ENCODE measurements around the gene AFMID. TPM values are rescaled to one million over a fixed set of nuclear protein-coding genes. Genes with fewer than 3 reads are reported as not detected.

Gene AFMID
- total and polyA plus RNA-seq, 7 donors, result 7.4 to 20.8 (median 9.3) TPM

DNA sequence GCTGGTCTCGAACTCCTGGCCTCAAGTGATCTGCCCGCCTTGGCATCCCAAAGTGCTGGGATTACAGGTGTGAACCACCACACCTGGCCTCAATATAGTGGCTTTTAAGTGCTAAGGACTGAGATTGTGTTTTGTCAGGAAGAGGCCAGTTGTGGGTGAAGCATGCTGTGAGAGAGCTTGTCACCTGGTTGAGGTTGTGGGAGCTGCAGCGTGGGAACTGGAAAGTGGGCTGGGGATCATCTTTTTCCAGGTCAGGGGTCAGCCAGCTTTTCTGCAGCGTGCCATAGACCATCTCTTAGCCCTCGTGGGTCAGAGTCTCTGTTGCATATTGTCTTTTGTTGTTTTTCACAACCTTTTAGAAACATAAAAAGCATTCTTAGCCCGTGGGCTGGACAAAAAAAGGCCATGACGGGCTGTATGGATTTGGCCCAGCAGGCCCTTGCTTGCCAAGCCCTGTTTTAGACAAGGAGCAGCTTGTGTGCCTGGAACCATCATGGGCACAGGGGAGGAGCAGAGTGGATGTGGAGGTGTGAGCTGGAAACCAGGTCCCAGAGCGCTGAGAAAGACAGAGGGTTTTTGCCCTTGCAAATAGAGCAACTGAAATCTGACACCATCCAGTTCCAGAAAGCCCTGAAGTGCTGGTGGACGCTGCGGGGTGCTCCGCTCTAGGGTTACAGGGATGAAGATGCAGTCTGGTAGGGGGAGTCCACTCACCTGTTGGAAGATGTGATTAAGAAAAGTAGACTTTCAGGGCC lies 32.4 kb downstream of the AFMID start:
- H3K27me3 ChIP-seq (ENCODE audit: insufficient read depth in 3 of 3, low read length in 2 of 3), result no peaks in the 10 kb centered on the region
- no peak overlapping the region for H3K4me3 ChIP-seq
- ATAC-seq, result no peak
- H3K36me3 ChIP-seq (ENCODE audit: insufficient read depth in 1 of 2, low read depth in 1 of 2), result no peaks in the 10 kb centered on the region
- no peak for DNase-seq
- intact Hi-C loops (cut with DNase I), result no loop called here
- no peak overlapping the region for H3K27ac ChIP-seq
- 75 to 83% (median 81%) methylated on average over 11 of the region's 11 CpGs for WGBS, 3 donors
- no peaks in the 10 kb centered on the region for H3K4me1 ChIP-seq
- TF ChIP-seq, protein P1, sequence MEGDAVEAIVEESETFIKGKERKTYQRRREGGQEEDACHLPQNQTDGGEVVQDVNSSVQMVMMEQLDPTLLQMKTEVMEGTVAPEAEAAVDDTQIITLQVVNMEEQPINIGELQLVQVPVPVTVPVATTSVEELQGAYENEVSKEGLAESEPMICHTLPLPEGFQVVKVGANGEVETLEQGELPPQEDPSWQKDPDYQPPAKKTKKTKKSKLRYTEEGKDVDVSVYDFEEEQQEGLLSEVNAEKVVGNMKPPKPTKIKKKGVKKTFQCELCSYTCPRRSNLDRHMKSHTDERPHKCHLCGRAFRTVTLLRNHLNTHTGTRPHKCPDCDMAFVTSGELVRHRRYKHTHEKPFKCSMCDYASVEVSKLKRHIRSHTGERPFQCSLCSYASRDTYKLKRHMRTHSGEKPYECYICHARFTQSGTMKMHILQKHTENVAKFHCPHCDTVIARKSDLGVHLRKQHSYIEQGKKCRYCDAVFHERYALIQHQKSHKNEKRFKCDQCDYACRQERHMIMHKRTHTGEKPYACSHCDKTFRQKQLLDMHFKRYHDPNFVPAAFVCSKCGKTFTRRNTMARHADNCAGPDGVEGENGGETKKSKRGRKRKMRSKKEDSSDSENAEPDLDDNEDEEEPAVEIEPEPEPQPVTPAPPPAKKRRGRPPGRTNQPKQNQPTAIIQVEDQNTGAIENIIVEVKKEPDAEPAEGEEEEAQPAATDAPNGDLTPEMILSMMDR (IDR thresholded peaks at IDR 0.05), result no peak
- no peaks in the 10 kb centered on the region for H3K9me3 ChIP-seq

- H3K27ac ChIP-seq, result peak overlapping the region; percentile 14
- 78 to 86% (median 82%) methylated on average over 4 of the region's 4 CpGs for WGBS, 3 donors
- no peak for ATAC-seq
These were observed 35.9 kb downstream of the AFMID start for GRCh38 chr17:78223061-78223460.

DNA sequence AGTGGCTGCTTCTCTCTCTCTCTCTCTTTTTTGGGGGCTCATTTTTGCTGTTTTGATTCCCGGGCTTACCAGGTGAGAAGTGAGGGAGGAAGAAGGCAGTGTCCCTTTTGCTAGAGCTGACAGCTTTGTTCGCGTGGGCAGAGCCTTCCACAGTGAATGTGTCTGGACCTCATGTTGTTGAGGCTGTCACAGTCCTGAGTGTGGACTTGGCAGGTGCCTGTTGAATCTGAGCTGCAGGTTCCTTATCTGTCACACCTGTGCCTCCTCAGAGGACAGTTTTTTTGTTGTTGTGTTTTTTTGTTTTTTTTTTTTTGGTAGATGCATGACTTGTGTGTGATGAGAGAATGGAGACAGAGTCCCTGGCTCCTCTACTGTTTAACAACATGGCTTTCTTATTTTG lies 36.6 kb downstream of the AFMID start:
- no peak for ATAC-seq
- intact Hi-C loops (cut with DNase I), result no loop called here
- TF ChIP-seq, protein P1 (IDR thresholded peaks at IDR 0.05), result no peak
- WGBS, 3 donors, result 87 to 89% (median 87%) methylated on average over 3 of the region's 3 CpGs
- Histone ChIP-seq H3K36me3 (ENCODE audit: insufficient read depth in 1 of 2, low read depth in 1 of 2) (no peaks in the 10 kb centered on the region), H3K9me3 (no peaks in the 10 kb centered on the region), H3K4me1 (no peaks in the 10 kb centered on the region), H3K4me3 (no peak overlapping the region), H3K27ac (no peak overlapping the region), H3K27me3 (ENCODE audit: insufficient read depth in 3 of 3, low read length in 2 of 3) (peaks cover 0 to 3% (median 0%) of the 10 kb centered on the region in 3 donors)
- no peak for DNase-seq

More at GRCh38 chr17:78223061-78223460, 35.9 kb downstream of the AFMID start:
- intact Hi-C loops (cut with DNase I), result no loop called here
- Histone ChIP-seq H3K4me3 (no peak overlapping the region), H3K27me3 (ENCODE audit: insufficient read depth in 3 of 3, low read length in 2 of 3) (peaks cover 0 to 3% (median 0%) of the 10 kb centered on the region in 3 donors), H3K4me1 (no peaks in the 10 kb centered on the region), H3K36me3 (ENCODE audit: insufficient read depth in 1 of 2, low read depth in 1 of 2) (no peaks in the 10 kb centered on the region), H3K9me3 (no peaks in the 10 kb centered on the region)
- TF ChIP-seq, protein P1 (IDR thresholded peaks at IDR 0.05), result no peak
- no peak for DNase-seq

DNA sequence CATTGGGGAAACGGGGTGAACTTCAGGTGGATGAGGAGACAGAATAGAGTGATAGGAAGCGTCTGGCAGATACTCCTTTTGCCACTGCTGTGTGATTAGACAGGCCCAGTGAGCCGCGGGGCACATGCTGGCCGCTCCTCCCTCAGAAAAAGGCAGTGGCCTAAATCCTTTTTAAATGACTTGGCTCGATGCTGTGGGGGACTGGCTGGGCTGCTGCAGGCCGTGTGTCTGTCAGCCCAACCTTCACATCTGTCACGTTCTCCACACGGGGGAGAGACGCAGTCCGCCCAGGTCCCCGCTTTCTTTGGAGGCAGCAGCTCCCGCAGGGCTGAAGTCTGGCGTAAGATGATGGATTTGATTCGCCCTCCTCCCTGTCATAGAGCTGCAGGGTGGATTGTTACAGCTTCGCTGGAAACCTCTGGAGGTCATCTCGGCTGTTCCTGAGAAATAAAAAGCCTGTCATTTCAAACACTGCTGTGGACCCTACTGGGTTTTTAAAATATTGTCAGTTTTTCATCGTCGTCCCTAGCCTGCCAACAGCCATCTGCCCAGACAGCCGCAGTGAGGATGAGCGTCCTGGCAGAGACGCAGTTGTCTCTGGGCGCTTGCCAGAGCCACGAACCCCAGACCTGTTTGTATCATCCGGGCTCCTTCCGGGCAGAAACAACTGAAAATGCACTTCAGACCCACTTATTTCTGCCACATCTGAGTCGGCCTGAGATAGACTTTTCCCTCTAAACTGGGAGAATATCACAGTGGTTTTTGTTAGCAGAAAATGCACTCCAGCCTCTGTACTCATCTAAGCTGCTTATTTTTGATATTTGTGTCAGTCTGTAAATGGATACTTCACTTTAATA lies 37.3 kb downstream of the AFMID start:
- peak in 3 of 4 donors; percentile 24 to 63 (median 53) for ATAC-seq
- intact Hi-C loops (cut with DNase I), result no loop called here
- H3K27ac ChIP-seq, result no peak overlapping the region

More for the DNA sequence above, 37.3 kb downstream of the AFMID start:
- TF ChIP-seq, protein P1 (IDR thresholded peaks at IDR 0.05), result no peak
- peak overlapping the region; percentile 22 for H3K4me3 ChIP-seq
- H3K4me1 ChIP-seq, result no peaks in the 10 kb centered on the region
- DNase-seq, result no peak
- H3K36me3 ChIP-seq (ENCODE audit: insufficient read depth in 1 of 2, low read depth in 1 of 2), result no peaks in the 10 kb centered on the region
- 31 to 46% (median 34%) methylated on average over 27 of the region's 27 CpGs for WGBS, 3 donors
- H3K9me3 ChIP-seq, result no peaks in the 10 kb centered on the region
- peaks cover 0 to 6% (median 0%) of the 10 kb centered on the region in 3 donors for H3K27me3 ChIP-seq (ENCODE audit: insufficient read depth in 3 of 3, low read length in 2 of 3)

All from psoas muscle (tissue), 8 donors.